Sigmoid colon (tissue), 7 donors: Measurements from ENCODE around the gene P3H2. TPM values are rescaled to one million over a fixed set of nuclear protein-coding genes. Genes with fewer than 3 reads are reported as not detected.

Experiments
- DNase-seq: peaks from one replicate; pipeline ENCODE4 v3.0.0-alpha.2; 2019
- H3K27ac ChIP-seq, 4 donors: fragments of 200-600 bp; sonication (generic); one replicate each; pipeline ENCODE4 v1.5.1; 2016 to 2019; ENCODE audit warnings: mild to moderate bottlenecking in 1 of 4
- H3K27me3 ChIP-seq, 3 donors: fragments of 200-600 bp; sonication (generic); one replicate each; pipeline ENCODE4 v1.5.1; 2019; ENCODE audit warnings: mild to moderate bottlenecking in 1 of 3
- H3K36me3 ChIP-seq, 4 donors: fragments of 200-600 bp; sonication (generic); one replicate each; pipeline ENCODE4 v1.5.1; 2016 to 2019
- H3K4me1 ChIP-seq, 4 donors: fragments of 200-600 bp; sonication (generic); one replicate each; pipeline ENCODE4 v1.5.1; 2017 to 2019
- H3K4me3 ChIP-seq, 4 donors: fragments of 200-600 bp; sonication (generic); one replicate each; pipeline ENCODE4 v1.5.1; 2017 to 2019; ENCODE audit warnings: mild to moderate bottlenecking in 2 of 4, moderate library complexity in 1 of 4
- H3K9me3 ChIP-seq, 4 donors: fragments of 200-600 bp in 3 of 4; sonication (generic) in 3 of 4; one replicate each; pipeline versions ENCODE4 v1.5.1 to v1.6.1; 2013 to 2019
- CTCF ChIP-seq, 4 experiments: fragments of 450-650 bp in 3 of 4; fragments of 200-600 bp in 1 of 4; IDR thresholded peaks; one replicate each; pipeline ENCODE4 v1.5.1; 2016 to 2019; ENCODE audit warnings: antibody characterized with exemption in 4 of 4, mild to moderate bottlenecking in 3 of 4, moderate library complexity in 2 of 4
- EP300 ChIP-seq, 4 donors: sonication (generic); formaldehyde crosslinking; IDR thresholded peaks; one replicate each; pipeline ENCODE4 v1.6.1; 2017; ENCODE audit warnings: antibody characterized with exemption in 4 of 4
- POLR2A ChIP-seq, 2 donors: fragments of 450-650 bp; IDR thresholded peaks; one replicate each; pipeline ENCODE4 v1.6.1; 2016; ENCODE audit warnings: antibody characterized with exemption in 2 of 2, mild to moderate bottlenecking in 2 of 2, moderate library complexity in 2 of 2
- POLR2AphosphoS5 ChIP-seq, 4 donors: sonication (generic); formaldehyde crosslinking; IDR thresholded peaks; one replicate each; pipeline ENCODE4 v1.6.1; 2017; ENCODE audit warnings: antibody characterized with exemption in 4 of 4
- WGBS, 2 donors: extraction: QIAGEN DNeasy Blood & Tissue Kit; methylation state at CpG; one replicate each; pipeline ENCODE4 v1.1.7; 2013; 5-methylcytosine and 5-hydroxymethylcytosine counted together
- intact Hi-C: fragments of 100-400 bp; cut with DNase I; formaldehyde crosslinking; loops from one replicate; pipeline ENCODE4 v1.15.1; 2023
- polyA plus RNA-seq, 3 donors: library from polyadenylated mRNA; stranded (reverse); fragments of 200-250 nt; gene quantifications; one replicate each; pipeline ENCODE4 v1.2.3, GENCODE V29; 2013
- total RNA-seq, 4 donors: library from RNA; depleted of rRNA; stranded (reverse); fragments of >200 nt; gene quantifications; one replicate each; pipeline ENCODE4 v1.1.0, GENCODE V29; 2016
- donor health status: healthy with polysubstance abuse.
- donor health status: Bipolar disorder and iron deficiency.
- donor health status: healthy.

The P3H2 gene
- total and polyA plus RNA-seq, 7 donors = 1.8 to 41.7 (median 29.6) TPM

GRCh38 chr3:190000187-190000860, 120.4 kb downstream of the P3H2 start:
- TF ChIP-seq CTCF (IDR thresholded peaks at IDR 0.05) (no peak), POLR2A (IDR thresholded peaks at IDR 0.05) (no peak), EP300 (IDR thresholded peaks at IDR 0.05) (no peak), POLR2AphosphoS5 (IDR thresholded peaks at IDR 0.05) (no peak)
- H3K9me3 ChIP-seq = no peaks in the 10 kb centered on the region
- WGBS, 2 donors = 77 to 84% methylated on average over 4 of the region's 4 CpGs
- intact Hi-C loops = no loop called here
- H3K27ac ChIP-seq = peak overlapping the region in 1 of 4 donors; percentile 20
- H3K27me3 ChIP-seq = no peaks in the 10 kb centered on the region
- DNase-seq = no peak
- no peak overlapping the region for H3K4me3 ChIP-seq
- H3K36me3 ChIP-seq = no peaks in the 10 kb centered on the region
- H3K4me1 ChIP-seq = peaks cover 0 to 46% (median 24%) of the 10 kb centered on the region in 4 donors

- Histone ChIP-seq H3K36me3 (no peaks in the 10 kb centered on the region), H3K27ac (no peak overlapping the region), H3K4me3 (no peak overlapping the region), H3K9me3 (no peaks in the 10 kb centered on the region), H3K4me1 (peaks cover 0 to 40% (median 20%) of the 10 kb centered on the region in 4 donors), H3K27me3 (no peaks in the 10 kb centered on the region)
- 67 to 83% methylated on average over 4 of the region's 4 CpGs for WGBS, 2 donors
- DNase-seq = no peak
- TF ChIP-seq CTCF (IDR thresholded peaks at IDR 0.05) (no peak), POLR2AphosphoS5 (IDR thresholded peaks at IDR 0.05) (no peak), EP300 (IDR thresholded peaks at IDR 0.05) (no peak), POLR2A (IDR thresholded peaks at IDR 0.05) (no peak)
- intact Hi-C loops = no loop called here
Measured at GRCh38 chr3:189999718-190000117, 121.0 kb downstream of the P3H2 start.

GRCh38 chr3:189995129-189995528, 125.6 kb downstream of the P3H2 start:
- Histone ChIP-seq H3K9me3 (no peaks in the 10 kb centered on the region), H3K4me1 (peaks cover 0 to 14% (median 7%) of the 10 kb centered on the region in 4 donors), H3K4me3 (no peak overlapping the region), H3K27ac (no peak overlapping the region), H3K27me3 (no peaks in the 10 kb centered on the region), H3K36me3 (peaks cover 0 to 5% (median 0%) of the 10 kb centered on the region in 4 donors)
- DNase-seq = no peak
- WGBS, 2 donors = 79 to 86% methylated on average over 3 of the region's 3 CpGs
- TF ChIP-seq POLR2AphosphoS5 (IDR thresholded peaks at IDR 0.05) (no peak), POLR2A (IDR thresholded peaks at IDR 0.05) (no peak), EP300 (IDR thresholded peaks at IDR 0.05) (no peak), CTCF (IDR thresholded peaks at IDR 0.05) (no peak)
- intact Hi-C loops = no loop called here

- Histone ChIP-seq H3K4me1 (no peaks in the 10 kb centered on the region), H3K4me3 (no peak overlapping the region), H3K9me3 (no peaks in the 10 kb centered on the region), H3K36me3 (peaks cover 0 to 24% (median 2%) of the 10 kb centered on the region in 4 donors), H3K27me3 (no peaks in the 10 kb centered on the region), H3K27ac (no peak overlapping the region)
- intact Hi-C loops = no loop called here
- WGBS, 2 donors = 92 to 93% methylated on average over 5 of the region's 5 CpGs
- DNase-seq = no peak
- TF ChIP-seq CTCF (IDR thresholded peaks at IDR 0.05) (no peak), EP300 (IDR thresholded peaks at IDR 0.05) (no peak), POLR2AphosphoS5 (IDR thresholded peaks at IDR 0.05) (no peak), POLR2A (IDR thresholded peaks at IDR 0.05) (no peak)
Measured at GRCh38 chr3:189990826-189991225, 129.9 kb downstream of the P3H2 start.

- no peak for DNase-seq
- intact Hi-C loops = no loop called here
- TF ChIP-seq CTCF (IDR thresholded peaks at IDR 0.05) = no peak
- TF ChIP-seq POLR2AphosphoS5 (IDR thresholded peaks at IDR 0.05) = no peak
- no peak for TF ChIP-seq POLR2A (IDR thresholded peaks at IDR 0.05)
- no peak for TF ChIP-seq EP300 (IDR thresholded peaks at IDR 0.05)
Measured at GRCh38 chr3:189988854-189989253, 131.8 kb downstream of the P3H2 start.

More at GRCh38 chr3:189988854-189989253, 131.8 kb downstream of the P3H2 start:
- Histone ChIP-seq H3K36me3 (peaks cover 0 to 26% (median 2%) of the 10 kb centered on the region in 4 donors), H3K4me1 (no peaks in the 10 kb centered on the region), H3K27ac (no peak overlapping the region), H3K4me3 (no peak overlapping the region), H3K9me3 (no peaks in the 10 kb centered on the region), H3K27me3 (no peaks in the 10 kb centered on the region)
- WGBS, 2 donors = 93 to 94% methylated on average over 12 of the region's 12 CpGs
